CD4-positive, alpha-beta T cell treated with Interleukin-10 for 1 hour (primary cell): Measurements from ENCODE around the gene DZIP1L.

Source experiments
- DNase-seq: peaks from one replicate; pipeline ENCODE4 v3.0.0-alpha.2; 2020

Gene DZIP1L

GRCh38 chr3:138030734-138031280 lies 84.6 kb downstream of the DZIP1L start:
- DNase-seq, result no peak

GRCh38 chr3:138027821-138028220 lies 87.6 kb downstream of the DZIP1L start:
- DNase-seq, result no peak

GRCh38 chr3:138025553-138025952 lies 89.9 kb downstream of the DZIP1L start:
- DNase-seq, result no peak

- DNase-seq, result no peak
Observed at GRCh38 chr3:138023754-138024153, 91.7 kb downstream of the DZIP1L start.

GRCh38 chr3:138019281-138020069 lies 95.9 kb downstream of the DZIP1L start:
- DNase-seq, result no peak

- DNase-seq, result no peak
Observed at GRCh38 chr3:138016065-138016464, 99.3 kb downstream of the DZIP1L start.

- no peak for DNase-seq
Observed at GRCh38 chr3:138012526-138012925, 102.9 kb downstream of the DZIP1L start.
